ENCODE data around the gene NEIL1.
"Not testable (repeated sequence)": the region's sequence is repeated elsewhere in the genome, so short reads cannot be mapped to it uniquely, and the experiment has no call there.

- not testable (repeated sequence) for TF ChIP-seq CTCF (IDR thresholded peaks at IDR 0.05); POLR2A (IDR thresholded peaks at IDR 0.05; ENCODE audit: low read depth); POLR2AphosphoS5 (IDR thresholded peaks at IDR 0.05)
Measured at GRCh38 chr15:75349351-75349669, 2.5 kb downstream of the NEIL1 start.
